H1 (cell line): ENCODE results near the gene FDPS. TPM values are rescaled to one million over a fixed set of nuclear protein-coding genes. Genes with fewer than 3 reads are reported as not detected.

Experiments
- BRCA1 ChIP-seq: IDR thresholded peaks from 2 replicates; pipeline ENCODE4 v1.6.1; 2012; ENCODE audit warnings: low read depth, low read length, improper control_type of control experiment
- CEBPB ChIP-seq: IDR thresholded peaks from 2 replicates; pipeline ENCODE4 v1.6.1; 2012; ENCODE audit warnings: low read depth, low read length
- KDM4A ChIP-seq: IDR thresholded peaks from one replicate; pipeline ENCODE4 v1.7.1; 2012; ENCODE audit warnings: low read depth, mild to moderate bottlenecking, moderate library complexity, low read length, inconsistent platforms; ENCODE audit not compliant: severe bottlenecking
- SIN3A ChIP-seq, 2 experiments: IDR thresholded peaks in 1 of 2; conservative IDR thresholded peaks in 1 of 2; 2 replicates each; pipeline ENCODE4 v1.6.1; 2011 to 2012; ENCODE audit warnings: low read length in 2 of 2, improper control_type of control experiment in 1 of 2, low read depth in 1 of 2, mild to moderate bottlenecking in 1 of 2
- SP4 ChIP-seq: IDR thresholded peaks from 2 replicates; pipeline ENCODE4 v1.6.1; 2012; ENCODE audit warnings: low read length, inconsistent platforms
- TEAD4 ChIP-seq: IDR thresholded peaks from 2 replicates; pipeline ENCODE4 v1.6.1; 2012; ENCODE audit warnings: low read depth, low read length, inconsistent platforms, mixed read lengths
- YY1 ChIP-seq: IDR thresholded peaks from 2 replicates; pipeline ENCODE4 v1.6.1; 2011; ENCODE audit warnings: low read depth, mild to moderate bottlenecking, low read length
- polyA plus RNA-seq, 7 experiments: library from polyadenylated mRNA; depleted of rRNA in 3 of 7; stranded (reverse) in 5 of 7; unstranded in 2 of 7; fragments of >200 nt in 5 of 7; fragments of 200-250 nt in 2 of 7; gene quantifications; 1 replicate in 5 of 7; 2 replicates in 1 of 7; 4 replicates in 1 of 7; pipeline versions ENCODE4 v1.2.1 to v1.2.3, GENCODE V29; 2011 to 2013; ENCODE audit warnings: missing spikeins in 2 of 7, mixed read lengths in 2 of 7
- total RNA-seq: library from RNA; stranded (reverse); fragmentation: NEBNext Ultra II Directional; extraction: Animal tissue kit (Norgen Biotek cat#: 25700); gene quantifications from 2 replicates; pipeline ENCODE4 v1.2.1, GENCODE V29; 2021

FDPS gene
- total and polyA plus RNA-seq, 2 of the 8 experiments (the other 6 are each of a cell fraction or from before 2014, with no cell fraction given) = 267 to 368 TPM

- TF ChIP-seq CEBPB (no peak), SP4 (no peak), TEAD4 (no peak), SIN3A (conservative IDR thresholded peaks at IDR 0.05 in 1 of 2, IDR thresholded peaks at IDR 0.05 in 1 of 2; ENCODE audit: low read depth in 1 of 2, low read length in 2 of 2) (no peak), YY1 (no peak), BRCA1 (no peak), KDM4A (no peak)
Observed at GRCh38 chr1:155326020-155326526, 17.4 kb downstream of the FDPS start (continued).
